WERI-Rb-1 (cell line): ENCODE results near the gene CCDC70.
"Not testable (repeated sequence)": the region's sequence is repeated elsewhere in the genome, so short reads cannot be mapped to it uniquely, and the experiment has no call there.

Source experiments
- DNase-seq: peaks from one replicate; pipeline ENCODE4 v3.0.0-alpha.2; 2020
- H3K27ac ChIP-seq: fragments of 250-450 bp; sonication (Bioruptor Pico); 2 replicates; pipeline ENCODE4 v1.5.1; 2020; ENCODE audit warnings: mild to moderate bottlenecking, moderate library complexity
- H3K27me3 ChIP-seq: fragments of 250-450 bp; sonication (Bioruptor Pico); 2 replicates; pipeline ENCODE4 v1.5.1; 2021; ENCODE audit warnings: mild to moderate bottlenecking, low read depth, moderate library complexity; ENCODE audit not compliant: insufficient read depth, severe bottlenecking
- H3K36me3 ChIP-seq: fragments of 250-450 bp; sonication (Bioruptor Pico); 2 replicates; pipeline ENCODE4 v1.5.1; 2020; ENCODE audit warnings: mild to moderate bottlenecking, moderate library complexity
- H3K4me3 ChIP-seq: 2 replicates; pipeline ENCODE4 v1.5.1; 2011; ENCODE audit warnings: low read depth, mild to moderate bottlenecking, control low read depth, low read length
- H3K9me3 ChIP-seq: fragments of 250-450 bp; sonication (Bioruptor Pico); 2 replicates; pipeline ENCODE4 v1.5.1; 2021; ENCODE audit warnings: mild to moderate bottlenecking, moderate library complexity; ENCODE audit not compliant: severe bottlenecking
- CTCF ChIP-seq: IDR thresholded peaks from 2 replicates; pipeline ENCODE4 v1.5.1; 2011; ENCODE audit warnings: low read depth, mild to moderate bottlenecking, control low read depth, inconsistent platforms, low read length

The CCDC70 gene

GRCh38 chr13:51822106-51822815 is 39.5 kb upstream of the CCDC70 start:
- peak overlapping the region; percentile 42 for H3K27ac ChIP-seq
- DNase-seq, result peak; percentile 35
- no peaks in the 10 kb centered on the region for H3K36me3 ChIP-seq
- TF ChIP-seq CTCF, result no peak
- H3K9me3 ChIP-seq, result no peaks in the 10 kb centered on the region
- no peaks in the 10 kb centered on the region for H3K27me3 ChIP-seq
- H3K4me3 ChIP-seq, result no peak overlapping the region

DNA sequence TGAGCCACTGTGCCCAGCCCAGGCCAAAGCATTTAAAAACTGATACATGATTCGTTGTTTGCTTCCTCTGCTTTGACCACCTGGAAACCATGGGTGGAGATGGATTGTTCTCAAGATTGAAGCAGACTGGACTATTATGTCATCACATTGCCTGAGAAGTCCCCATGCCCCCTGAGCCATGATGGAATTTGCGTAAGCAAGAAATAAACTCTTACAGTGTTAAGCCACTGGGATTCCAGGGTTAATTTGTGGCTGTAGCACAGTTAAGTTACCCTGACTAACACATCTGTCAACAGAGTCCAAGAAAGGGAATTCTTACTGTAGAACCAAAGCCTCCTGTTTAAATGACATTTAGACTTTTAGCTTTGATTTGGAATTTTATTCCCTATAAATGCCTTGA is 38.4 kb upstream of the CCDC70 start:
- no peak overlapping the region for H3K27ac ChIP-seq
- no peaks in the 10 kb centered on the region for H3K36me3 ChIP-seq
- no peaks in the 10 kb centered on the region for H3K9me3 ChIP-seq
- H3K4me3 ChIP-seq, result no peak overlapping the region
- no peaks in the 10 kb centered on the region for H3K27me3 ChIP-seq
- no peak for DNase-seq
- no peak for TF ChIP-seq CTCF

DNA sequence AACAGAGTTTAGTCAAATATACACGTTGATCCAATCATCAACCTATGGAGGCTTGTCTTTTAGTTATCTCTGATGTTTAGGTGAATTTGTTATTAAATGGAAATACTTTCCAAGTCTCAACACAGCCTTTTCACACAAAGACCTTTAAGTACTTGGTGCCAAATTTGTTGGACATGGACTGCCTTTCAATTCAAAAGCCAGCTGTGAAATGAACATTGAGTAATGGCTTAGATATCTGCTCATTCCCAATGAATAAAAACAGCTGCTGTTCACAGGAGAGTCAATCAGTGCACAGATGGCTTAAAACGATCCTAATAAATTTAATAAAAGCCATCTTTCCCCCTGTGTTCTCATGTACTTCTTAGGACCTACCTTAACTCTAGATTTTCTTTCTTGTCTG is 37.9 kb upstream of the CCDC70 start:
- Histone ChIP-seq H3K27me3 (no peaks in the 10 kb centered on the region), H3K9me3 (no peaks in the 10 kb centered on the region), H3K36me3 (no peaks in the 10 kb centered on the region), H3K27ac (no peak overlapping the region), H3K4me3 (no peak overlapping the region)
- no peak for DNase-seq
- no peak for TF ChIP-seq CTCF

DNA sequence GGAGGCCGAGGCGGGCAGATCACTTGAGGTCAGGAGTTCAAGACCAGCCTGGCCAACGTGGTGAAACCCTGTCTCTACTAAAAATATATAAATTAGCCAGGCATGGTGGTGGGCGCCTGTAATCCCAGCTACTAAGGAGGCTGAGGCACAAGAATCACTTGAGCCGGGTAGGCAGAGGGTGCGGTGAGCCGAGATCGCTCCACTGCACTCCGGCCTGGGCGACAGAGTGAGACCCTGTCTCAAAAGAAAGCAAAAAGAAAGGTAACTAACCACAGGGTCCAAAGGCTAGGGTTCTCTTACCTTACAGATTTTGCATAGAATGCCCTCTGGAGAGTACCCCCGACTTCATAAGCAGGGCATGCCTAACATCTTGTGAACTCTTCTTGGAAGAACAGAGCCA is 37.1 kb upstream of the CCDC70 start:
- H3K27me3 ChIP-seq, H3K4me3 ChIP-seq, H3K9me3 ChIP-seq, H3K27ac ChIP-seq, DNase-seq, H3K36me3 ChIP-seq: not testable (repeated sequence)

DNA sequence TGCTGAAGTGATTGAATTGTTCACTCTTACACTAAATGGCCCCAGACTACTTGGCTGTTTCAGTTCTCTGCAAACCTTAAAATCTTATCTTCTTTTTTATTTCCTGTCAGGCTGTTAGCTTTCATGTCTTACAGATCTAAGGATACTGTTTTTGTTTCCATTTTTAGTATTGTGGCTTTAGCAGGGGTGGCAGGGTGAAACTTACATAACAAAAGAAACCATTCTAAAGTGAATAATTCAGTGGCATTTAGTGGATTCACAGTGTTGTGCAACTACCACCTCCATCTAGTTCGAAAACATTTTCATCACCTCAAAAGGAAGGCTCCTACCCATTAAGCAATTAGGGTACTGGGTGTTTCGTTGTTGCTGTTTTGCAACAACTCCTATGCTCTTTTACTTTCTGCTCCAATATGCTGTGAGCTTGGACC is 36.6 kb upstream of the CCDC70 start:
- H3K27me3 ChIP-seq, result no peaks in the 10 kb centered on the region
- no peak for DNase-seq
- H3K36me3 ChIP-seq, result no peaks in the 10 kb centered on the region
- no peak for TF ChIP-seq CTCF
- no peaks in the 10 kb centered on the region for H3K9me3 ChIP-seq
- no peak overlapping the region for H3K27ac ChIP-seq
- no peak overlapping the region for H3K4me3 ChIP-seq

DNA sequence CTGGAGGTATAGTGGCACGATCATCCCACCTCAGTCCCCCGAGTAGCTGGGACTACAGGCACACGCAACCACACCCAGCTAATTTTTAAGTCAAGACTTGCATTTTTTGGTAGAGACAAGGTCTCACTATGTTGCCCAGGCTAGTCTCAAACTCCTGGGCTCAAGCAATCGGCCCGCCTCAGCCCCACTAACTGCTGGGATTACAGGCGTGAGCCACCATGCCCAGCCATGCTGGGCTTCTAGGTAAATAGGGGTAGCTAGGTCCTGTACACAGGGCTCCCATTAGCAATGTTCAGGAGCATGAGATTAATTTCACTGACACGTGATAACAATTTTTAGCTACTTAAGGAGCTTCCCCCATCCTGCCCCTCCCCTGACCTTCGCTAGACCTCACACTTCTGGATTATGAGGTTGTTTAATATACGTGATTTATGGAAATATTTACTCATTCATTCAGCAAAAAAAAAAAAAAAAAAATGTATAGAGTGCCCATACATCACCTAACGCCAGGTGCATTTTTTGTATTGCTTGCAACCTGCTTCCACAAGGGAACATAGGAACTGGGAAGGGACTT is 36.0 kb upstream of the CCDC70 start:
- no peak overlapping the region for H3K4me3 ChIP-seq
- TF ChIP-seq CTCF, result no peak
- H3K36me3 ChIP-seq, result no peaks in the 10 kb centered on the region
- DNase-seq, result no peak
- no peak overlapping the region for H3K27ac ChIP-seq
- H3K9me3 ChIP-seq, result no peaks in the 10 kb centered on the region
- H3K27me3 ChIP-seq, result no peaks in the 10 kb centered on the region
